ENCODE measurements around the gene CCDC87.

Gene CCDC87

DNA sequence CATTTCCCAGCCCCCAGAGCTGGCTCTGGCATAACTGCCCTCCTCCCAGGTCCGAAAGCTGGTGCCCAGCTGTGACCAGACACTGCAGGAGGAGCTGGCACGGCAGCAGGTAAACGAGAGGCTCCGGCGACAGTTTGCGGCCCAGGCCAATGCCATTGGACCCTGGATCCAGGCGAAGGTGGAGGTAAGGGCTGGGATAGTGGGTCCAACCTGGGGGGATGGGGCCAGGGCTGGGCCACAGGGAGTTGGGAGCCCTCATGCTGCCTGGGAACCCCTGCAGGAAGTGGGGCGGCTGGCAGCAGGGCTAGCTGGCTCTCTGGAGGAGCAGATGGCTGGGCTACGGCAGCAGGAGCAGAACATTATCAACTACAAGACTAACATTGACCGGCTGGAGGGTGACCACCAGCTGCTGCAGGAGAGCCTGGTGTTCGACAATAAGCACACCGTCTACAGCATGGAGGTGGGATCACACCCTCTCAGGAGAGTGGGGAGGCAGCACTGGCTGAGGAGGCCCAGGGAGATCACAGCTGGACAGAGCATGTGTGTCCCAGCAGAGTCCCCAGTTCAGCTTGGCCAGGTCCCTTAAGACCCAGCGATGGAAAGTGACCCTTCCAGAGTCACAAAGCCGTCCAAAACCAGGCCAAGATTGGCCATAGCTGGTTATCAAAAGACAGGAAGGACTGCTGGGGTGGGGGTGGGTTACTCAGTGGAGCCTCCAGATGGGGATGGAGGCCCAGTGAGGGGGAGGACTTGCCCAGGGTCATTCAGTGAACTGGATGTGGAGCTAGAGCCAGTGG, 31.5 kb downstream of the CCDC87 start:
- TF ChIP-seq, protein P1, sequence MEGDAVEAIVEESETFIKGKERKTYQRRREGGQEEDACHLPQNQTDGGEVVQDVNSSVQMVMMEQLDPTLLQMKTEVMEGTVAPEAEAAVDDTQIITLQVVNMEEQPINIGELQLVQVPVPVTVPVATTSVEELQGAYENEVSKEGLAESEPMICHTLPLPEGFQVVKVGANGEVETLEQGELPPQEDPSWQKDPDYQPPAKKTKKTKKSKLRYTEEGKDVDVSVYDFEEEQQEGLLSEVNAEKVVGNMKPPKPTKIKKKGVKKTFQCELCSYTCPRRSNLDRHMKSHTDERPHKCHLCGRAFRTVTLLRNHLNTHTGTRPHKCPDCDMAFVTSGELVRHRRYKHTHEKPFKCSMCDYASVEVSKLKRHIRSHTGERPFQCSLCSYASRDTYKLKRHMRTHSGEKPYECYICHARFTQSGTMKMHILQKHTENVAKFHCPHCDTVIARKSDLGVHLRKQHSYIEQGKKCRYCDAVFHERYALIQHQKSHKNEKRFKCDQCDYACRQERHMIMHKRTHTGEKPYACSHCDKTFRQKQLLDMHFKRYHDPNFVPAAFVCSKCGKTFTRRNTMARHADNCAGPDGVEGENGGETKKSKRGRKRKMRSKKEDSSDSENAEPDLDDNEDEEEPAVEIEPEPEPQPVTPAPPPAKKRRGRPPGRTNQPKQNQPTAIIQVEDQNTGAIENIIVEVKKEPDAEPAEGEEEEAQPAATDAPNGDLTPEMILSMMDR (IDR thresholded peaks at IDR 0.05) = no peak
- Histone ChIP-seq H3K27me3 (peaks cover 55% of the 10 kb centered on the region), H3K36me3 (no peaks in the 10 kb centered on the region), H3K4me1 (ENCODE audit: control insufficient read depth in 1 of 2, insufficient read depth in 1 of 2, low read depth in 1 of 2, low read length in 1 of 2) (no peaks in the 10 kb centered on the region), H3K9me3 (no peaks in the 10 kb centered on the region), H3K4me3 (ENCODE audit: low read depth in 1 of 2, low read length in 1 of 2) (no peak overlapping the region), H3K27ac (no peak overlapping the region)

DNA sequence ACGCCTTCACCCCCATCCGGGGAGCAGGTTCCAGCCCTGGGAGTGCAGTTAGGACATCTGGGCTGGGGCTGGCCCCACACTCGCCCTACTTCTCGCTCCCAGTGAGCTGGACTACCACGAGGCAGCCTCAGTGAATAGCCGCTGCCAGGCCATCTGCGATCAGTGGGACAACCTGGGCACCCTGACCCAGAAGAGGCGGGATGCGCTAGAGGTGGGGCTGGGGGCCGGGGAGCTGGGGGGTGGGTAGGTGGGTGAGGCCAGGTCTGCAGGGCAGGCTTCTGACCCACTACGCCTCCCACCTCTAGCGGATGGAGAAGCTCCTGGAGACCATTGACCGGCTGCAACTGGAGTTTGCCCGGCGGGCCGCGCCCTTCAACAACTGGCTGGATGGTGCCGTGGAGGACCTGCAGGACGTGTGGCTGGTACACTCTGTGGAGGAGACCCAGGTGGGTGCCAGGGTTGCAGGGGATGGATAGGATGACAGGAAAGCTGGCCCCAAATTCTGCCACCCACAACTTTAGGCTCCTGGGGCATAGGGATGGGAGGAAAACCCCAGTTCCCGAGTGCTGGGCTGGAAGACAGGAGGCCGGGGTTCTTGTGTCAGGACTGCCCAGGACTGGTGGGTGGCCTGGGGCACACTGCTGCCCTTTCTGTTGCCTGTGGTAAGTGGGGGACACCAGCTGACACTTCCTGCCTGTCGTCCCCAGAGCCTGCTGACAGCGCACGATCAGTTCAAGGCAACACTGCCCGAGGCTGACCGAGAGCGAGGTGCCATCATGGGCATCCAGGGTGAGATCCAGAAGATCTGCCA, 32.8 kb downstream of the CCDC87 start:
- no peaks in the 10 kb centered on the region for H3K36me3 ChIP-seq
- no peaks in the 10 kb centered on the region for H3K4me1 ChIP-seq (ENCODE audit: control insufficient read depth in 1 of 2, insufficient read depth in 1 of 2, low read depth in 1 of 2, low read length in 1 of 2)
- no peaks in the 10 kb centered on the region for H3K9me3 ChIP-seq
- H3K4me3 ChIP-seq (ENCODE audit: low read depth in 1 of 2, low read length in 1 of 2) = no peak overlapping the region
- peaks cover 49% of the 10 kb centered on the region for H3K27me3 ChIP-seq
- TF ChIP-seq, protein P1 (IDR thresholded peaks at IDR 0.05) = no peak
- no peak overlapping the region for H3K27ac ChIP-seq

DNA sequence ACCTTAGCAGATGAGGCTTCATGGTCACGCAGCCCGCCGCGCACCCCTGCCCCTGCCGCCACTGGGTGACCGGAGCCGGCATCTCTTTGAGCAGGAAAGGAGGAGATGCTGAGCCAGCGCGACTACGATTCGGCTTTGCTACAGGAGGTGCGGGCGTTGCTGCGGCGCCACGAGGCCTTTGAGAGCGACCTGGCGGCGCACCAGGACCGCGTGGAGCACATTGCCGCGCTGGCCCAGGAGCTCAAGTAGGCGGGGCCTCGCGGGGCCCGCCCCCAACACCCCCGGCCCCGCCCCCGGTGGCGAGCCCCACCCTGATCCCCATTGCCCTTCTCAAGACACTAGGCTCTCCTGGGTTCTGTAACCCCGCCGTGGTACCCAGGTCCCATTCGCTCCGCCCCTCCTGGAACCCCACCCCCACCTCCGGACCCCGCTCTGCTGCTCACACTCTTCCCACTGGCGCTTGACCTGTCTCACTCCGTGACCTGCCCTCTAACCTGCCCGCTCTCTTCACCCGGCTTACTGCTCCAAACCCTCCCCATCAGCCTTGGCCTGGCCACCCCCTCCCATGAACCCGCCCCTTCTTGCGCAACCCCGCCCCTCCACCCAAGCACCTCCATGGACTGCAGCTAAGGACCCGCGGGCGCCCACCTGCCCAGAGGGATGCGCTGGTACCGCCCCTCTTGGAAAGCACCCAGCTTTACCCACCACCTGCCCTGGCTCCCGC, 33.6 kb downstream of the CCDC87 start:
- TF ChIP-seq, protein P1 (IDR thresholded peaks at IDR 0.05) = no peak
- Histone ChIP-seq H3K4me3 (ENCODE audit: low read depth in 1 of 2, low read length in 1 of 2) (no peak overlapping the region), H3K4me1 (ENCODE audit: control insufficient read depth in 1 of 2, insufficient read depth in 1 of 2, low read depth in 1 of 2, low read length in 1 of 2) (no peaks in the 10 kb centered on the region)

DNA sequence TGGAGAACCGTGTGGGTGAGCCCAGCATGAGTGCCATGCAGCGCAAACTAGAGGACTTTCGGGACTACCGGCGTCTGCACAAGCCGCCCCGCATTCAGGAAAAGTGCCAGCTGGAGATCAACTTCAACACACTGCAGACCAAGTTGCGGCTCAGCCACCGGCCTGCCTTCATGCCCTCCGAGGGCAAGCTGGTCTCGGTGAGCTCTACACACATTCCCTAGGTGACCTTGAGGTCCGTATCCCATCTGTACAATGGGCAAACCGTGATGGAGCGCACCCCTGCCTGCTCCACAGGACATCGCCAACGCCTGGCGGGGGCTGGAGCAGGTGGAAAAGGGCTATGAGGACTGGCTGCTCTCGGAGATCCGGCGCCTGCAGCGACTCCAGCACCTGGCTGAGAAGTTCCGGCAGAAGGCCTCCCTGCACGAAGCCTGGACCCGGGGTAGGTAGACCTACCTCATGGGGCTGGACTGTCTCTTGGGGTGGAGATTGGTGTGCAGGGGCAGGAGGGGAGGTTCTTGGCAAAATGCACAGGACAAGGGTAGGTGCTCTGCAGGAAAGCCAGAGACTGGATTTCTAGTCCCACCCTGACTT, 35.0 kb downstream of the CCDC87 start:
- Histone ChIP-seq H3K4me3 (ENCODE audit: low read depth in 1 of 2, low read length in 1 of 2) (no peak overlapping the region), H3K4me1 (ENCODE audit: control insufficient read depth in 1 of 2, insufficient read depth in 1 of 2, low read depth in 1 of 2, low read length in 1 of 2) (no peaks in the 10 kb centered on the region), H3K27ac (no peak overlapping the region), H3K27me3 (peaks cover 49% of the 10 kb centered on the region), H3K36me3 (no peaks in the 10 kb centered on the region), H3K9me3 (no peaks in the 10 kb centered on the region)
- TF ChIP-seq, protein P1 (IDR thresholded peaks at IDR 0.05) = no peak

More for the DNA sequence above, 33.6 kb downstream of the CCDC87 start:
- H3K9me3 ChIP-seq = no peaks in the 10 kb centered on the region
- peaks cover 49% of the 10 kb centered on the region for H3K27me3 ChIP-seq
- H3K27ac ChIP-seq = no peak overlapping the region
- H3K36me3 ChIP-seq = no peaks in the 10 kb centered on the region

DNA sequence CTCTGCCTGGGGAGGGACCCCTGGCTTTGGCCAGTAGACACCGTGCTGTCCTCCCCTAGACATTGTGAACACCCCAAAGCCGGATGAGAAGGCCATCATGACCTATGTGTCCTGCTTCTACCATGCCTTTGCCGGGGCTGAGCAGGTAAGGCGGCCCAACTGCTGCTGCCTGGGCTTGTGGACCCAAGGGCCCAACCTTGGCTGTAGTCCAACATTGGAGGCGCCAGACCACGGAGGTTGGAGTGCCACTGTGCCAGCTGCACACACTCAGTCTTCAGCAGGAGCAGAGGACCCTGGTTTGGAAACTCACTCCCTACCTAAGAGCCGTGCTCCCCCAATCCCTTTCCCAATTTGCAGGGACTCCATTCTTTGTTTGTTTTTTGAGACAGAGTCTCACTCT, 36.8 kb downstream of the CCDC87 start:
- H3K27ac ChIP-seq = no peak overlapping the region
- TF ChIP-seq, protein P1 (IDR thresholded peaks at IDR 0.05) = no peak
- H3K27me3 ChIP-seq = peaks cover 43% of the 10 kb centered on the region
- no peaks in the 10 kb centered on the region for H3K9me3 ChIP-seq
- no peaks in the 10 kb centered on the region for H3K36me3 ChIP-seq
- no peaks in the 10 kb centered on the region for H3K4me1 ChIP-seq (ENCODE audit: control insufficient read depth in 1 of 2, insufficient read depth in 1 of 2, low read depth in 1 of 2, low read length in 1 of 2)
- no peak overlapping the region for H3K4me3 ChIP-seq (ENCODE audit: low read depth in 1 of 2, low read length in 1 of 2)
